Measurements from ENCODE around the gene E2F8.

GRCh38 chr11:19204836-19205235, 35.9 kb downstream of the E2F8 start:
- TF ChIP-seq CTCF (IDR thresholded peaks at IDR 0.05; ENCODE audit: insufficient read depth, low read length, poor library complexity, severe bottlenecking) (no peak), EZH2phosphoT487 (conservative IDR thresholded peaks at IDR 0.05; ENCODE audit: low read length) (no peak)

Measured in SU-DHL-6 (cell line).